ENCODE measurements around the gene TMPRSS6.

The TMPRSS6 gene

GRCh38 chr22:37065961-37066360, 43.6 kb downstream of the TMPRSS6 start:
- DNase-seq (ENCODE audit: low spot score), result no peak

GRCh38 chr22:37065180-37065579, 44.3 kb downstream of the TMPRSS6 start:
- no peak for DNase-seq (ENCODE audit: low spot score)

GRCh38 chr22:37064553-37064952, 45.0 kb downstream of the TMPRSS6 start:
- DNase-seq (ENCODE audit: low spot score), result no peak

GRCh38 chr22:37063431-37064420, 45.8 kb downstream of the TMPRSS6 start:
- no peak for DNase-seq (ENCODE audit: low spot score)

- peak; percentile 44 for DNase-seq (ENCODE audit: low spot score)
Observed at GRCh38 chr22:37062702-37063381, 46.7 kb downstream of the TMPRSS6 start.

GRCh38 chr22:37062376-37062675, 47.2 kb downstream of the TMPRSS6 start:
- DNase-seq (ENCODE audit: low spot score), result peak; percentile 57

- no peak for DNase-seq (ENCODE audit: low spot score)
Observed at GRCh38 chr22:37061611-37062375, 47.7 kb downstream of the TMPRSS6 start.

- DNase-seq (ENCODE audit: low spot score), result no peak
Observed at GRCh38 chr22:37060801-37061610, 48.5 kb downstream of the TMPRSS6 start.

- no peak for DNase-seq (ENCODE audit: low spot score)
Observed at GRCh38 chr22:37059876-37060449, 49.5 kb downstream of the TMPRSS6 start.

GRCh38 chr22:37058917-37059701, 50.4 kb downstream of the TMPRSS6 start:
- DNase-seq (ENCODE audit: low spot score), result no peak

GRCh38 chr22:37057796-37058510, 51.6 kb downstream of the TMPRSS6 start:
- DNase-seq (ENCODE audit: low spot score), result no peak

- no peak for DNase-seq (ENCODE audit: low spot score)
Observed at GRCh38 chr22:37057226-37057625, 52.3 kb downstream of the TMPRSS6 start.

- no peak for DNase-seq (ENCODE audit: low spot score)
Observed at GRCh38 chr22:37056246-37056645, 53.3 kb downstream of the TMPRSS6 start.

GRCh38 chr22:37054600-37055365, 54.7 kb downstream of the TMPRSS6 start:
- no peak for DNase-seq (ENCODE audit: low spot score)

- no peak for DNase-seq (ENCODE audit: low spot score)
Observed at GRCh38 chr22:37054056-37054395, 55.5 kb downstream of the TMPRSS6 start.

- no peak for DNase-seq (ENCODE audit: low spot score)
Observed at GRCh38 chr22:37053310-37054055, 56.0 kb downstream of the TMPRSS6 start.

- no peak for DNase-seq (ENCODE audit: low spot score)
Observed at GRCh38 chr22:37052386-37053309, 56.9 kb downstream of the TMPRSS6 start.
